ENCODE data around the gene CLASP1.
A peak's percentile ranks its signal among the peaks of the same experiment; 100 is the strongest.
"Not testable (repeated sequence)": the region's sequence is repeated elsewhere in the genome, so short reads cannot be mapped to it uniquely, and the experiment has no call there.

The CLASP1 gene

DNA sequence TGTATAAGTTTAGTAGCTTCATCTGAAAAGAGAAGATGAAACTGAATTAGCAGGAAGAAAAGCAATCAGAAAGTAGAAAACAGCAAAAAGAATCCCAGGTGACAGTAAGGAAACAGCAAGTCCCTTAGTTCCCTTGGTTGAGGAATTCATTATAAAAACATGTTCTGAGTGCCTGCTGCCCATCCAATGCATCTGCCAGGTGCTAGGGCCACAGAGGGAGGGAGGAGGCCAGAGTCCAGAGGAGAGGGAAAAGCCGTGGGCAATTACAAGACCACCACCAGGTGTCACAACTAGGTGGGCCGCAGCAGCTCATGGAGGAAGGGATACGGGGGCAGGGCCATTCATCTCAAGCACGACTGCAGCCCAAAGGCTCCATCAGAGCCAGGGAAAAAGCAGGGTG lies 308.3 kb downstream of the CLASP1 start:
- no peak for DNase-seq

DNA sequence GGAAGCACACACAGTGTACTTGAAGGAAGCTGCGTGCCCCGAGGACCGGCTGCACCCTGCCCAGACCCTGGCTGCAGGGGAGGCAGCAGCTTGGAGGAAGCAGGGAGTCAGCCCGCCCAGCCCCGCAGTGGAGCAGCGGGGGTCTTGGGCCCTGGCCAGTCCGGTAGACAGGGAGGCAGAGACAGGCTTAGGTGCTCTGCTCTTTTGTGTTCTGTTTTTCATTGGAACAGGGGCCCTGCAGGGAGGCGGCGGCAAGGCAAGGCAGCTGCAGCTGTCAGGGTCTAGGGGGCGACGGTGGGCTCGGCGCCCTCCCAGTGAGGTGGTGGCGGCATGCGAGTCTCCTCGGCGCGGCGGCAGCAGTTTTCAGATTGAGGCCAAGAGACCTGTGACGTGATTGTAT lies 311.0 kb downstream of the CLASP1 start:
- DNase-seq = no peak

DNA sequence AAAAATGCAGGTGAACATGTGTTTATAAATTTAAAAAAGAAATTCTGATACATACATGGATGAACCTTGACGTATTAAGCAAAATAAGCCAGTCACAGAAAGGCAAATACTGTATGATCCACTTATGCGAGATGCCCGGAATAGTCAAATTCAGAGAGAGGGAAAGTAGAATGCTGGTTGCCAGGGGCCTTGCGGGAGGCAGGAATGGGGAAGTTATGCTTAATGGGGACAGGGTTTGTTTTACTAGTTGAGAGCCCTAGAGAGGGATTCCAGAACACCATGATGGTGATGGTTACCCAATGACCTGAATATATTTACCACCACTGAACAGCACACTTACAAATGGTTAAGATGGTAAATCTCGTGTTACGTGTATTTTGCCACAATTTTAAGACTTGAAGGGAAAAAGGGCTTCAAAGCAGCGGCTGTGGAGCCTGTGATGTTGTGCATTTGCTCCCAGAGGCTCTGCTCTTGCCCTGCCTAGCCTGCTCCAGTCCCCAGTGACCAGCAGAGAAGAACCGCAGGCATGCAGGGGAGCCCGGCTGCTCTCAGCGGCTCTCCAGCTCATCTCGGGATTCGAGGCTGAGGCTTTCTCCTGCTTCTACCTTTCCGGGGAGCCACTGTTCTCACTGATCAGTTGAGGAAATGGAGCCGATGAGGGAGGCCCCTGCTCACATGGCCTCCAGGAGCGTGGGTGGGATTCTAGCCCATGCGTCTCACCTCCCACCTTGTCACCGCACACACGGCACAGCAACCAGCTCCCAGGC lies 312.6 kb downstream of the CLASP1 start:
- DNase-seq = no peak

DNA sequence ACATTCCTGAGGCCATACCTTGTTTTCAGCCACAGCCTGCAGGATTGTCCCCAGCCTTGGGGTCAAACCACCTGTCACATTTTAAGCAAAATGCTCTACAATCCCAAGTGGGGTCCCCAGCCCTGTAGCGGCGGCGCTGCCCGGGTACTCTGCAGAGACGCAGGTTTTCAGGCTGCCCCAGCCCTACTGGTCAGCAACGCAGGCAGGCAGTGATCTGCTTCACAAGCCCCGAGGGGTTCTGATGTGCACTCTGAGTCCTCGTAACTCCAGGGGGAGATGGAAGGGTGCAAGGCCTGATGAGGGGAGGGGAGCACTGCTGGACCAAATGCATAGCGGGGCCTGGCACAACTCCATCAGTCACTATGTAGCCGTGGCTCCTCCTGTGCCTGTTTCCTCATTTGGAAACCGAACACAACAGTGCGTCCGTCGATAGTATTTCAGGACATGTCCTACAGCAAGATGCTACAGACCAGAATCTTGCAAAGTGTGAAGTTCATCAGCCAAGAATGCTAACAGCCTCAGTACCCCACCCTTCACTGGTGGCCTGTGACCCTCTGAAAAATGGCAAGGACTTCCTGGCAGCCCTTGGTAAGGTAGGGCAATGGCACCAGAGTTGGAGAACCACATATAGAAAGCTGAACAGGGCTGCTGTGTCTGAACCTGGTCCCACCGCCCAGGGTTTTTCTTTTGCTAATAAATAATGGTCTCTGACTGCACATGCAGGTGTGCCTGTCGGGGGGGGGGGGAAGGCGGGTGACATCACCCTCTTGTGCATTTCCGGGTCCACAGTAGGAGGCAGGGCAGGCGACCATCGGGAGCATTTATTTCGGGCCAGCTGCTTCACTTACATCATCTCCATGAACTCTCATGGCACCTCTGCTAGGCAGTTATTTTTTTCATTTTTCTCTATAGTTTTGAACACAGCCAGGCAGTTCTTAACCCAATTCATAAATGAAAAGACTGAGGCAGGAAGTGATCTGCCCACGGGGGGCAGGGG lies 313.7 kb downstream of the CLASP1 start:
- no peak for DNase-seq

DNA sequence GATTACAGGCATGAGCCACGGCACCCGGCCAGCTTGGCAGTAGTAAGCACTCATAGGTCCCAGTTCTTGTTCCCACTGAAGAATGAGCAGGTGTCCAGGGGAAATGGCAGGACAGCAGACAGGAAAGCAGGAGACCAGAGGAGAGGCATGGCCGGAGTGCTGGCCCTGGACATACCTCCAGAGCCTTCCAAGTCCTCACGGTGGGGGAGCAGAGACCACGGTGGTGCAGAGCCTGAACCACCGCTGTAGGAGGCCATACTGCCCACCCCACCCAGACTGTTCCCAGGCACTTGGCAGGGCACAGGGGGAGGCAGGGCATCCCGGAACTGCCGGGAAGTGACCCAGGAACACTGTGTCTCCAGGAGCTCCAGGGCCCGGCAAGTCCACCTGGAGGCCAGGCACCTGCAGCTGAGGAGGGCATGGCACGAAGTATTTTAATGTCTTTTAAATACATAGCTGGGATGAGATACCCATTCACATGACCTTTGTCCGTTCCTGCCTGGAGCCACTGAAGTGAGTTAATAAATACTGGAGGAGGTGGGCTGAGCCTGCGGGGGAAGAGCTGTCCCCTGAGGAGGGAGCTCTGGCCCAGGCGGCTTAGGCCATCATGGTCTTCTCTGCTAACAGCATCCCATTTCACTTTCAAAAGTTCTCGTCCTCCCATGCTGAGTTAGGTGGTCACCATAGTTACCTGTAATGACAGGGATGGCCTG lies 314.5 kb downstream of the CLASP1 start:
- no peak for DNase-seq

DNA sequence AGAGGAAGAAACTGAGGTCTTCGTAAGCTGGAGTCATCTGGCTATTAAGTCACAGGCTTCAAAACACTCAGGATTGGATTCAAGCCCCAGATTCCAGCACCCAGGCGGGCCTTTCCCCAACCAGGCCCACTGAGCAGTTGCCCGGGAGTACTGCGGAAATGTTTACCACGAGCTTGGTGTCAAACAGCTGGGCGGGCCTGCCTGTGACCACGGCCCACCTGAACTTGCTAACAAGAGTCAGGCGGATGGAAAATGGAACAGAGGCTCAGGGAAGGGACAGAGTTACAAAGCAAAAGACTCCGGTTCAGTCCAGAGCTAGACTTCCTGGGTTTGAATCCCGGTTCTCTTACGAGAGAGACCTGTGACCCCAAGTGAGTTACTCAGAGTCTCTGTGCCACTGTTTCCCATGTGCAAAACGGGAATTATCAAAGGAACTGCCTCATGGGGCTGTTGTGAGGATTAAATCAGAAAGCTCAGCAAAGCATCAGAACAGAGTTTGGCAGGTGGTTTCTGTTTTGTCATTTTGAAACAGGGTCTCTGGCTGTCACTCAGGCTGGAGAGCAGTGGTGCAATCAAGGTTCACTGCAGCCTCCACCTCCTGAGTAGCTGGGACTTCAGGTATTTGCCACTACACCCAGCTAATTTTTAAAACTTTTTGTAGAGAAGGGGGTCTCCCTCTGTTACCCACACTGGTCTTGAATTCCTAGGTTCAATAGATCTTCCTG lies 315.3 kb downstream of the CLASP1 start:
- no peak for DNase-seq

DNA sequence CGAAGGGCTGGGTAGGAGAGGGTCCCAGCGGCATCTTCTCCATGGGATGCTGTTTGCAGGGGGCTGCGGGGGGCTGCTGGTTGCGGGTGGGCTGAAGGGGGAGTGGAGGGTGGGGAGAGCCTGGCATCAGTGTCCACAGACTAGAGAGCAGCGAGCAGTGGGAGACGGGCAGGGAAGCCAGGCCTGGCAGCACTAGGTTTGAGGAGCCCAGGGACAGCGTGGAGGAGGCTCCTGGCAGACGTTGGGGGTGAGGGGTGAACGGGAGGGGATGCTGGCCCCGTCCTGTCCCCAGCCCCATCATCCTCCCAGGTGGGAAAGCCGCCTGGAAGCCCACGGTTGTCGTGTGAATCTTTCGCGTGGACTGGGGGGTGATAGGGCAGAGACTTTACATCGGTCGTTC lies 316.0 kb downstream of the CLASP1 start:
- DNase-seq = no peak

DNA sequence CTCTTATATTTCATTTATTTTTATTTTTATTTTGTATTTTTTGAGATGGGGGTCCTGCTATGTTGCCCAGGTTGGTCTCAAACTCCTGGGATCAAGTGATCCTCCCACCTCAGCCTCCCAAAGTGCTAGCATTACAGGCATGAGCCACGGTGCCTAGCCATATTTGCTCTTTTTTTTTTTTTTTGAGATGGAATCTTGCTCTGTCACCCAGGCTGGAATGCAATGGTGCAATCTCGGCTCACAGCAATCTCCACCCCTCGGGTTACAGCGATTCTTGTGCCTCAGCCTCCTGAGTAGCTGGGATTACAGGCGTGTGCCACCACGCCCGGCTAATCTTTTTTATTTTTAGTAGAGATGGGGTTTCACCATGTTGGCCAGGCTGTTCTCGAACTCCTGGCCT lies 317.9 kb downstream of the CLASP1 start:
- not testable (repeated sequence) for DNase-seq

DNA sequence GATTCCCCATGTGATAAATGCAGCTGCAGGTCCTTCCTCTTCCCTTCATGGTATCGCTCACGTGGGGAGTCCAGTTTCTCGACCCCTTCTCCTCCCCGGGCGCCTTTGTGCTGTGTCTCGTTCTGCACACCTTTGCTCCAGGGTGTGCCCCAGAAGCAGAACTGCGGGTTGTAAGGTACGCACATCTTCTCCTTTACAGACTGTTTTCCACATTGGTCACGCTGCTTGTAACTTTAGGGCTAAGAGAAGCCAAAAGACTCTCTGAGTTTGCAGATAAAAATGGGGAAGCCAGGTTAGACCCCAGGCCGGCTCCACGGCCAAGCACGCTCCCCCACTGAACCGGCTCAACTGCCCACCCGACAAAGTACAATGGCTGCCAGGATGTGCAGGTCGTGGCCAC lies 318.3 kb downstream of the CLASP1 start:
- DNase-seq = no peak

DNA sequence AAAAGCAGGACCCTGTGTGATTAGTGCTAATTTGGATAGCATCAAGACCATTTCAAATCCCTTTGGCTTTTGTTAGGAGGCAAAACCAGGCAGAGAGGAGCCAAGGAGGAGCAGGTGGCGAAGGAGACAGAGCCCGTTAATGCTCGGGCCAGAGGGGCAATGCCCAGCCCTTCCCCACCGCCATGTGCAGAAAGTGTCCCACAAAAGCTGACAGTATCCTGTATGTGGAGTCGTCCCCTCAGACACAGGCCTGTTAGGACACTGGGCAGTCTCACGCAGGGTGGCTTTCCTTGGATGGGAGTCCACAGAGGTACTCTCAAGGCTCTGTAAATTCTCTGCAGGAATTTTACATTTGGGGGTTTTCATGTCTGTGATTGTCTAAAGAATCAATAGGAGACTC lies 319.5 kb downstream of the CLASP1 start:
- DNase-seq = no peak

DNA sequence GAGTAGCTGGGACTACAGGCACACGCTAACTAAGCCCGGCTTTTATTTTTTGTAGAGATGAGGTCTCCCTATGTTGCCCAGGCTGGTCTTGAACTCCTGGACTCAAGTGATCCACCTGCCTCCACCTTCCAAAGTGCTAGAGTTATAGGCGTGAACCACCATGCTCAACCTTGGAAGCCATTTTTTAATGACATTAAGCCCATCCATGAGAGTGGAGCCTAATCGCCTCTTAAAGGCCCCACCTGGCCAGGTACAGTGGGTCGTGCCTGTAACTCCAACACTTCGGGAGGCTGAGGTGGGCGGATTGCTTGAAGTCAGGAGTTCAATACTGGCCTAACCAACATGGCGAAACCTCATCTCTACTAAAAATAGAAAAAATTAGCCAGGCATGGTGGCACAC lies 322.6 kb downstream of the CLASP1 start:
- DNase-seq = no peak

DNA sequence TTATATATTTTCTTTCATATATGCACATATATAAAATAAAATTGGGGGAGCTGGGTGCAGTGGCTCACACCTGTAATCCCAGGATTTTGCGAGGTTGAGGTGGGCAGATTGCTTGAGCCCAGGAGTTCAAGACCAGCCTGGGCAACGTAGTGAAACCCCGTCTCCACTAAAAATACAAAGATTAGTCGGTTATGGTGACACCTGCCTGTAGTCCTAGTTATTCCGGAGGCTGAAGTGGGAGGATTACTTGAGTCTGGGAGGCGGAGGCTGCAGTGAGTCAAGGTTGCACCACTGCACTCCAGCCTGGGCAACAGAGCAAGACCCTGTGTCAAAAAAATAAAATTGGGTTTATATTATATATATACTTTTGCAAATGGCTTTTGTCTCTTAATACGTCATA lies 324.7 kb downstream of the CLASP1 start:
- no peak for DNase-seq

DNA sequence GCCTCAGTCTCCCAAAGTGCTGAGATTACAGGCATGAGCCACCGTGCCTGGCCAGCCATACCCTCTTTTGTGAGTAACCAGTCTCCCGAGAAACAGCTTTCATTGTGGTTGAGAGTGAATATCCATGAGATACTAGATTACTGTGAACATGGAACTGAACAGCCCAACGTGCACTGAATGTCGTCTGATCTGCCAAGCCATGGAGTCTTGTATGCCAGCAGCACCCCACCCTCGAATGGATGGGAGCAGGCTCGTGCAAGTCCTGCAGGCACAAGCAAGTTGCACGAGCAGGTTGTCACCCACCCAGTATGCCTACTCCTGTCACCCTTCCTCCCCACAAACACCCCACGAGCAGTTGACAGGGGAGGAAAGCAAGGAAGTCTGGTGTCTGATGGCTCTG lies 327.8 kb downstream of the CLASP1 start:
- no peak for DNase-seq

DNA sequence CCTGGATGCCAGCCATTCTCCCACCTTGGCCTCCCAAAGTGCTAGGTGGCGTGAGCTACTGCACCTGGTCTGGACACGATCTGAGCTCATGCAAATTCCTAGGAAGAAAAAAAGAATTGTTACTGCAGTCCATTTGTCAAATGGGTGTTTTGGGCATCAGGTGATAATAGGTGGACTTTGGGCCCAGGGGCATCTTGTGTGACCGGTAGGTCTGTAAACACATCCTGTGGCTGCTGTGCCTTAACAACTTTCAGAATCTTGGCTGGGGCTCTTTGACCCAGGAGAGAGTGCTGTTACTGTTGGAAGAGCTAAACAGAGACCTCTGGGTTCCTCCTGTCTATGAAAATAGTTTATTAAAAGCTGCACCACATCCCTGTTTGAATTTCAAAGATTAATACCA lies 329.3 kb downstream of the CLASP1 start:
- DNase-seq = no peak

DNA sequence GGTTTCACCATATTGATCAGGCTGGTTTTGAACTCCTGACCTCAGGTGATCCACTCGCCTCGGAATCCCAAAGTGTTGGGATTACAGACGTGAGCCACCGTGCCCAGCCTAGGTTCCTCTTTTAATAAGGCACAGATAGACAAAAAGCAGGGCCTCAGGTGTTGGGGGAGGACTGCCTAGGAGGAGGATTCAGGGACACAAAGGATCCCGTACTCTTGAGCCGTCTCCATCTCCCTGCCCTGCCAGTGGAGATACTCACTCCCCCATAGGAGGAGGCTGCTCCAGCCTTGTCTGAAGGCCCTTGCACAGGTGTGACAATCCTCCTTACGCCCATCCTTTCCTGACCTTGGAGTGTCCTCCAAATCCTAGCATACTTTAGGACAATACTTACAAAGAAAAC lies 332.3 kb downstream of the CLASP1 start:
- DNase-seq = no peak

DNA sequence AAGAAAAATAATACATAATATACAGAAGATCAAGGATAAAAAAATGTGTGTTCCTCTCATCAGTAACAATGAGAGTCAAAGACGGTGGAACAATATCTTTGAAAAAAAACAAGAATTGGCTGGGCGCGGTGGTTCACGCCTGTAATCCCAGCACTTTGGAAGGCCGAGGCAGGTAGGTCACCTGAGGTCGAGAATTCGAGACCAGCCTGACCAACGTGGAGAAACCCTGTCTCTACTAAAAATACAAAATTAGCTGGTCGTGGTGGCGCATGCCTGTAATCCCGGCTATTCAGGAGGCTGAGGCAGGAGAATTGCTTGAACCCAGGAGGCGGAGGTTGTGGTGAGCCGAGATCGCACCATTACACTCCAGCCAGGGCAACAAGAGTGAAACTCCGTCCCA lies 335.6 kb downstream of the CLASP1 start:
- not testable (repeated sequence) for DNase-seq

DNA sequence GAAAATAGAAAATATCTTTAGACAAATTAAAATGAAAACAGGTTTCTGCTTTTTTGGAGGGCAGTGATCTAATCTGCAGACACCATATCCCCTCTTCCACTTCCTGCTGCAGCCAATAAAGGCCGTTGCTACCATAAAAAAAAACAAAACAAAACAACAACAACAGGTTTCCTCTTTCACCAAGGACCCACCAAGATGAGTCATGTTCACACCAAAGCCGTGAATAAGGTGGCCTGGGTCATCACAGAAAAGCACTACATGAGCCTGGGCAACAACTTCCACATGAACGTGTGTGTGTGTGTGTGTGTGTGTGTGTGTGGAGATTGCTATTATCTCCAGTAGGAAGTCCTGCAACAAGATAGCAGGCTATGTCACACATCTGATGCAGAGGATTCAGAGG lies 339.5 kb downstream of the CLASP1 start:
- DNase-seq = no peak

DNA sequence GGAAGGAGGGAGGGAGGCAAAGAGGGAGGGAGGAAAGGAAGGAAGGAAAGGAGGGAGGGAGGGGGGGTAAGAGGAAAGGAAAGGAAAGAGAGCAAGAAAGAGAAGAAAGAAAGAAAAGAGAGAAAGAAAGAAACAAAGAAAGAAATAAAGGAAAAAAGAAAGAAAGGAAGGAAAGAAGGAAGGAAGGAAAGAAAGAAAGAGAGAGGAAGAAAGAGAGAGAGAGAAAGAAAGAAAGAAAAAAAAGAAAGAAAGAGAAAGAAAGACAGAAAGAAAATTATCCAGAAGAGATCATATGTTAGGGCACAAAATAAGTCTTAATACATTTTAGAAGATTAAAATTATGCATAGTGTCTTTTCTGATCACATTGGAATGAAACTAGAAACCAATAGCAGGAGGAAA lies 339.9 kb downstream of the CLASP1 start:
- DNase-seq = no peak

DNA sequence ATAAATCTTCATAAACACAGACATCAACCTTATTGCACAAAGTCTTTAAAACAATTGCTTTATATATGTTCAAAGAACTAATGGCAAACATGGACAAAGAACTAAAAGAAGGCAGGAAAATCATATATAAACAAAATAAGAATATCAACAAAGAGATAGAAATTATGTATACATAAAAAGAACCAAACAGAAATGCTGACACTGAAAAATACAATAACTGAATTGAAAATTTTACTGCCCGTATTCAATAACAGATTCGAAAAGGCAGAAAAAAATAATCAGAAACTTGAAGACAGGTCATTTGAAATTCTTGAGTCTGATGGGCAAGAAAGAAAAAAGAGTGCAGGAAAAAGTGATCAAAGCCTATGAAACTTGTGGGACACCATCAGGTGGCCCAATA lies 342.2 kb downstream of the CLASP1 start:
- DNase-seq = no peak

DNA sequence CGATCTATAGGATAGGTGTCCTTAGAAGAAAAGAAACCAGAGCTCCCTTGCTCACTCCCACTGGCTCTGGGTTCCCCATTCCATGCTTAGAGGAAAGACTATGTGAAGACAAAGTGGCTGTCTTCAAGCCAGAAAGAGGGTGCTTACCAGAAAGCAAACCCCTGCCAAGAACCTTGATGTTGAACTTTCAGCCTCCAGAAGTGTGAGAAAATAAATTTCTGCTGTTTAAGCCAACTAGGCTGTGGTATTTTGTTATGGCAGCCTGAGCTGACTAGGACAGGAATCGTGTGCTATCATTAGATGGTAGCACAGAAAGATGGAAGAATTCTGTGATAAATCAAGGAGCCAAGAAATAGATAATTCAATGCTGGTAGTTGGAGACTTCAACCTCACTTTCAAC lies 344.3 kb downstream of the CLASP1 start:
- DNase-seq = peak; percentile 41

DNA sequence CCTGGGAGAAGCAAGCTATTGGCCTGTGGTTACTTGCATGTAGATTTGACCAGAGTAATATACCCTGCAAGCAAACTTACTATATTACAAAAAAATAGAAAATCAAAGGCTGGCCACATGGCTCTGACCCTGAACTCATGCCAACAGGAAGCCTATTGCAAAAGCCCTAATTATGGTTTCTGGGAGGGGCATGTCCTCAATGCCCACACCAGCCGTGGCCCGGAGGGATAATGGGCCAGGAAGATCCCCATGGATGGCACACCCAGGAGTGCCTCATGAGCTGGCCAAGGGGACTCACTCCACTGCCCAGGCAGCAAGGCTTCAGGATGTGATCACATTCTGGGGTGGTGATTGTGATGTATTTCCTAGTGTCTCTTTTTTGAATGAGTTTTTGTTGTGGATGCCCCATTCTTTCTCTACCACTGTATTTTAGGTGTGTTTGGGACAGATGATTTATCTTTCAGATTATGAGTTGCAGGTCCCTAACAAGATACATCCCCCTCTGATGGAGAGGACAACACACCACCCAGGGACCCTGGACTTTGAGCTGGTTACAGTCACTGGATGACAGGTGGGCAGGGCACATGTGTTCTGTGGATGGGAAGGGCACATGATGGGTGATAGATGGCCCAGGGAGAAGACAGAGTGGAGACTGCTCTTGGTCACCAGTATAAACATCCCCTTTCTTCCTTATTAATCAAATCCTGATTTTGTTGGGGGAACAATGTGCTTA lies 345.6 kb downstream of the CLASP1 start:
- peak; percentile 38 for DNase-seq

DNA sequence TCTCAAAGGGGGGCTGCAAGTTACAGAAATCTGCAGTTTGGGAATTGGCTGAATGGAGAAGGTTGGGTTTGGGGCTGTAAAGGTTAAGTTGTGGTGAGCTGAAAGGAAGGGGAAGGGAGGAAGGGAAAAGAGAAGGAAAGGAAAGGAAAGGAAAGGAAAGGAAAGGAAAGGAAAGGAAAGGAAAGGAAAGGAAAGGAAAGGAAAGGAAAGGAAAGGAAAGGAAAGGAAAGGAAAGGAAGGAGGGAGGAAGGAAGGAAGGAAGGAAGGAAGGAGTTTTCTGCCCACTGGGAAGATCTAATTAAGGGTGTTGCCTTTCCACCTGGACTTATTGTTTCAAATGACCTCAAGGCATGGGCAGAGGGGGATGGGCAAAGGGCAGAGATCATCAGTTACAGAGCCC lies 348.1 kb downstream of the CLASP1 start:
- DNase-seq = not testable (repeated sequence)

All from RPMI8226 (cell line).